ENCODE results near the gene ARSA. TPM values are rescaled to one million over a fixed set of nuclear protein-coding genes. Genes with fewer than 3 reads are reported as not detected.

ARSA gene
- total and polyA plus RNA-seq, 2 of the 13 experiments (the other 11 are each of a cell fraction or from before 2014, with no cell fraction given): 9.0 to 11.5 TPM

GRCh38 chr22:50582493-50583293, 45.3 kb downstream of the ARSA start, which contains the start of gene CHKB (continued):
- TF ChIP-seq ZNF558 (CRISPR knock-in tag; IDR thresholded peaks at IDR 0.05; ENCODE audit: borderline replicate concordance): no peak; the same call in 1 of the 2 replicates
- TF ChIP-seq NFATC3 (CRISPR knock-in tag; IDR thresholded peaks at IDR 0.05): 0 out of 2 replicates have a peak, but pooled peaks have one; percentile 24
- no peak for TF ChIP-seq PLRG1 (conservative IDR thresholded peaks at IDR 0.05)
- TF ChIP-seq ZFP62 (CRISPR knock-in tag; IDR thresholded peaks at IDR 0.05): no peak
- TF ChIP-seq CBX5 (CRISPR knock-in tag; IDR thresholded peaks at IDR 0.05; ENCODE audit: borderline replicate concordance): no peak
- no peak for TF ChIP-seq ZNF891 (CRISPR knock-in tag; IDR thresholded peaks at IDR 0.05)
- TF ChIP-seq ARNT (IDR thresholded peaks at IDR 0.05): no peak
- no peak; the same call in 1 of the 2 replicates for TF ChIP-seq HMG20A (CRISPR knock-in tag; IDR thresholded peaks at IDR 0.05; ENCODE audit: borderline replicate concordance)
- TF ChIP-seq ZNF563 (CRISPR knock-in tag; IDR thresholded peaks at IDR 0.05): peak; percentile 67; the same call in 1 of the 2 replicates
- no peak for TF ChIP-seq HCFC1 (IDR thresholded peaks at IDR 0.05; ENCODE audit: low read depth, low read length)
- no peak for TF ChIP-seq TCF7 (IDR thresholded peaks at IDR 0.05; ENCODE audit: low read depth)
- no peak for TF ChIP-seq NCOA5 (CRISPR knock-in tag; IDR thresholded peaks at IDR 0.05)
- no peak for TF ChIP-seq POGZ (CRISPR knock-in tag; IDR thresholded peaks at IDR 0.05)
- TF ChIP-seq ATRX (CRISPR knock-in tag; IDR thresholded peaks at IDR 0.05; ENCODE audit: borderline replicate concordance): no peak
- no peak for TF ChIP-seq HHEX (CRISPR knock-in tag; IDR thresholded peaks at IDR 0.05)
- TF ChIP-seq FOSL2 (CRISPR knock-in tag; IDR thresholded peaks at IDR 0.05): no peak
- TF ChIP-seq ZNF687 (CRISPR knock-in tag; IDR thresholded peaks at IDR 0.05): peak; percentile 93
- TF ChIP-seq MATR3 (CRISPR knock-in tag; IDR thresholded peaks at IDR 0.05): no peak
- TF ChIP-seq ZNF431 (CRISPR knock-in tag; IDR thresholded peaks at IDR 0.05; ENCODE audit: borderline replicate concordance, low read depth): no peak
- TF ChIP-seq ZNF124 (CRISPR knock-in tag; IDR thresholded peaks at IDR 0.05): 0 out of 2 replicates have a peak, but pooled peaks have one; percentile 19
- no peak for TF ChIP-seq ZNF335 (CRISPR knock-in tag; IDR thresholded peaks at IDR 0.05)
- peak; percentile 39 for TF ChIP-seq PPARG (CRISPR knock-in tag; conservative IDR thresholded peaks at IDR 0.05)
- TF ChIP-seq SOX6 (IDR thresholded peaks at IDR 0.05): no peak
- TF ChIP-seq SOX6 (CRISPR knock-in tag; IDR thresholded peaks at IDR 0.05): peak; percentile 39
- TF ChIP-seq ZNF674 (CRISPR knock-in tag; IDR thresholded peaks at IDR 0.05; ENCODE audit: low read depth): no peak; the same call in 1 of the 2 replicates
- peak; percentile 56; the same call in 1 of the 2 replicates for TF ChIP-seq HNF1B (CRISPR knock-in tag; IDR thresholded peaks at IDR 0.05)
- TF ChIP-seq DDIT3 (CRISPR knock-in tag; IDR thresholded peaks at IDR 0.05): no peak
- no peak for TF ChIP-seq ZNF235 (CRISPR knock-in tag; IDR thresholded peaks at IDR 0.05; ENCODE audit: borderline replicate concordance)

All from HepG2 (cell line).